Retina (tissue), 1 donor: ENCODE data around the gene ABCA13.
"Not testable (repeated sequence)": the region's sequence is repeated elsewhere in the genome, so short reads cannot be mapped to it uniquely, and the experiment has no call there.

Source experiments
- DNase-seq: peaks from one replicate; pipeline ENCODE4 v3.0.0-alpha.2; 2016

The ABCA13 gene

DNA sequence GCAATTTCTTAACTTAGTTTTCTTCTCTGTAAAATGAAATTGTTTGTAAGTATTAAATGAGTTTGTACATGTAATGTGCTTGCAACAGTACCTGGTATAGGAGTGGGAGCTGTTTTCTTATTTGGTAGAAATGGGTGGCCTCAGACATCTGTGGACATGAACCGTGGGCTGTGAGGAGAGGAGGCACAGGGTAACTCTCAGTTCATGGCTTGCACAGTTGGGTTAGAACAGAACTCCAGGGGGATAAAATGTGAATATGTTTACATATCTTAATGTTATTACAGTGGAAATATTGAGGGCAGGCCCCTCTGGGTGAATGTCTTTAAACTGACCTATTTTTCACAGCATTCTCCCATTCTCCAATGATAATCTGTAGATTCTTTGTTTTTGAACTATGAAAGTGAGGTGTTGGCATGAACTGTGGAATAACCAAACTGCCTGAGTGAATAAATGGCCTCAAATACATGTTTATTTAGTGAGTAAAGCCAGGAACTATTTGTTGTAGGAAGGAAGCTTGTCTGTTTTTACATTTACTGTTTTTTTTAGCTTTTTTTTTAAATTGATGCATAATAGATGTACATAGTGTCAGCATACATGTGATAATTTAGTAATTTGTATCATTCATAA lies 2.6 kb downstream of the ABCA13 start:
- DNase-seq: no peak

DNA sequence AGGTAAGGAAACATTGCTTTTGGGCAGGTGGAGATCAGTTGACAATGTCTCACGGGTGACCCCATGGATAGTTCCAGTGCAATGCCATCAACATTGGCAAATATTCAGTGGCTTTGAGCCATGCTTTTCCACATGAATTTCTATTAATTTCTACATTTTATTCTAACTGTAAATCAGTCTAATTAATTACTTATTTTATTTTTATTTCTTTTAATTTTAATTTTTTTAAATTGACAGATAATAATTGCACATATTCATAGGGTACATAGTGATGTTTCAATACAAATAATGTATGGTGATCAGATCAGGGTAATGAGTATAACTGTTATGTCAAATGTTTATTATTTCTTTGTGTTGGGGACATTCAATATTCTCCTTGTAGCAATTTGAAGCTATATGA lies 3.8 kb downstream of the ABCA13 start:
- no peak for DNase-seq

DNA sequence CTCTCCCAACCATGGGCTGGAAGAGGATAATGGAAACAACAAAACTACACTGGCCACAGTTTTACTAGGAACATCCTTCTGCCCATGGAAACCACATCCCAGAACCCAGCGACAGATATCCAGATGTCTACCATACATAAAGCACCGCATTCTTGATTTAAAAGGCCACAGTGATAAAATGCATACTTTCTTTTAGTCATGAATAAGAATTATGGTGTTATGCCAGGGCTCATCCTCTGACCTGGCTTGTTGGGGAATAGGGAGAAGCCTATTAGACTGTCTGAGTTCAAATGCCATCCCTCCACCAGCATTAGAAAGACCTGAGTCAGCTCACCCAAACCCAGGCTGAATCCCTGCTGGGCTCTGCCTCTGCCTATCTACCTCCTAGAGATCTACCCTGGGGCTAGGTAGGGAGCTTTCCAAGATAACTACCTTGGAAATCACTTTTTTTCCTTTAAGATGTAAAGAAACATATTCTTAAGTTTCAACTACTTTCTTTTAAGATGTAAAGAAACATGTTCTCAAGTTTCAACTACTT lies 5.2 kb downstream of the ABCA13 start:
- no peak for DNase-seq

DNA sequence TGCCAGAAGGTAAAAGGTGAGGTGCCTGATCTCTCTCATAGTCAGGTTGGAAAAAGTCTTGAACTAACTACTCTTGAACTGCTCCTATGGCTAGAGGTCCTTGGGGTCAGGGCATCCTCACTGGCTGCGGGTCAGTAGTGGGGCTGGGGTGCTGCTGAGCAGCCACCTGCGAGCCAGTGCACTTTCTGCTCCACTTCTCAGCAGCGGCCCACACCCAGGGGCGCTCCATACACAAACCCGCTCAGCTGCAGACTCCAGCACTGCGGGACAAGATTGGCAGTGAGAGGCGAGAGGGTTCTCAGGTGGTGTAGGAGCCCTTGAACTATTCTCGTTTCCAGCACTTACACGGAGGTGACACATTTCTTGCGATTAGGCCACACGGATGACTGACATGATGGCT lies 6.0 kb downstream of the ABCA13 start:
- no peak for DNase-seq

DNA sequence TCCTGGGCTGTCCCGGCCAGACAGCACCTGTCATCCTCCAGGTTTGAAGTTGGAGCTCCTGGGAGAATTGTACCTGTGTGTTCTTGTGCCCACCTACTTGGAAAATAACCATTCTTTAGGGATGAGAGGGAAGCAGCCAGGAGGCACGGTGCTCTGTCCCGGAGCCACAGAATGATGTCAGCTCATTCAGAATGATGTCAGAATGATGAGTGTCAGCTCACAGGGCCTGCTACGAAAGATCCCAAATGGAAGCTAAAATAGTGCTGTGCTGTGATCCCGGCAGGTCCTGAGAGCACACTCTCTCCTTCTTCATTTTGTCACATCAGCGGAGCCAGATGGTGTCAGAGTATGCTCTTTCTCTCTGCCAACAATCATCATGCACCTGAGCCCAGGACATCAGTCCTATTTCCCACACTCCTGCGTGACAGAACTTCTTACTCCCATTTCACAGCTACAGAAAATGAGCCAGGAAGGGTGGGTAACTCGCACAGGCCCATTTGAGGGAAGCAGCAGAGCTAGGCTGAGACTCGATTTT lies 8.3 kb downstream of the ABCA13 start:
- no peak for DNase-seq

DNA sequence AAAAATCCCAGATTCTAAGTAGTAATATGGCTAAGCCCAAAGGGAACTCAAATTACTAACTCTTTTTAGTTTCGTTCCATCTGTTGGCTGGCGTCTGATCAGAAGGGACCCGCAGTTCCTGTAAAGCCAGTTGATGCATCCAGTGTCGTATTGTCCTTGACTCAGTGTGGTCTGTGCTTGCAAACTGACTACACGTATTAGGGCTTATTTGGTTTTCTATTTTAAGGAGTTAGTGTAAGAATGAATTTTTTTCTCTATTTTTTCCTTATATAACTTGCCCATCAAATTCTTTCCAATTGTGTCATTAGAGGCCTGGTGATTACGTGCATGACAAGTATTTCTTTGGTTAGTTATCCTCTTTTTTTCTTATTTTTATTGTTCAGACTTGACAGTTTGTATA lies 9.7 kb downstream of the ABCA13 start:
- no peak for DNase-seq

DNA sequence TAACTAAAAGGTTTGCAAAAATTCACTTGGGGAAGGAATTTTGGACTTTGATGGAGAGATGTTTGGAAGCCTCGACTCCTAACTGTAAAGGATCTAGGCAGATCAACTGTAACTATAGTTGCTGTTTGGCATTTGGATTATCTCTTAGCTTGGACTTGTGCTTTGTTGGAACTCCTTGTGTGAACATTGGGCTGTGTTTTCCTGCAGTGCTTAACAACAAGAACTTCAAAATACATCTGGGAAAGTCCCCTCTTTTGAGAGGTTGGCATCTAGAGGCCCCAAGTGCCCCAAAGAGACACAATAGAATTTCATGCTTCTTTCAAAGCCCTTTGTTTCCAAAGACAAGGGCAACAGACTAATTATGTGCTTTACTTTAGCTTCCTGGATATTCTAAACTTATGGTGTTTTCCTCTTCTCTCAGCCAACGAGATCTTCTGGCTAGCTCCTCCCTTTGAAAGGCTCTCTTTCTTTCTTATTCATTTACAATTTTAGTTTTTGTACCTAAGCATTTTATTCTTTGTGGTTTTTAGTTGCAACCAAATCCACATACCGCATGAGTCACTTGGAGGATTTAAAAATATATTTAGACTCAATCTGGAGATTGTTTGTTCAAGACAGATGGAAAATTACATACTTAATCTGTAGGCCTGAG lies 11.6 kb downstream of the ABCA13 start:
- peak; percentile 32 for DNase-seq

DNA sequence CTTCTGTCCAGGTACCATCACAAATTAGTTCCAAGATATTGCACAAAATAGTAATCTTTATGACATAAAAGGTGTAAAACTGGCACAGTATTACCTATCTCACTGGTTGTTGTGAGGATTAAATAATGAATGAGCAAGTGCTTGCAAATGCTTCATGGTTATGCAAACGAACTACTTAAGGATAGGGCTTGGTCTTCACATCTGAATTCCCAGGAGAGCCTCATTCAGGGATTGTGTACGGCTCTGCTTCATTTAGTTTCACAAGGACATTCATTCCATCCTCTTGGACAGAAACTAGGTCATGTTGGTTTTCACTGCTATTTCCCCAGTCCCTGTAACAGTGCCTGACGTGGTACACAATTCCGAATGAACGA lies 12.1 kb downstream of the ABCA13 start:
- DNase-seq: peak; percentile 11

DNA sequence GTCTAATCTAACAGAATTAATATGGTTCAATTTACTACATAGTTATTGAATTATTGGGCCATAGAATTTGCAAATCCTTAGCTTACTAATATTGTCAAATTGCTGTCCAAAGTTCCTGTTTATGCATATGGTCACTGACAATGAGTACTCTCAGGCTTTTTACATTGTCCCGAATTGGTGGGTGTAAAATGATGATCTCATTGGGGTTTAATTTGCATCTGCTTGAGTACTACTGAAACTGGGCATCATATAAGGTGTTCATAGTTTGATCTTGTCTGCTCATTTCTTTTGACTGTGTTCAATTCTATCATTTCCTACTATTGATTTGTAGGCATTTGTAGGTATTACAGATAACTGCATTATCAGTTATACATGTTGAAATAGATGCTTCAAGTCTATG lies 12.7 kb downstream of the ABCA13 start:
- DNase-seq: no peak

DNA sequence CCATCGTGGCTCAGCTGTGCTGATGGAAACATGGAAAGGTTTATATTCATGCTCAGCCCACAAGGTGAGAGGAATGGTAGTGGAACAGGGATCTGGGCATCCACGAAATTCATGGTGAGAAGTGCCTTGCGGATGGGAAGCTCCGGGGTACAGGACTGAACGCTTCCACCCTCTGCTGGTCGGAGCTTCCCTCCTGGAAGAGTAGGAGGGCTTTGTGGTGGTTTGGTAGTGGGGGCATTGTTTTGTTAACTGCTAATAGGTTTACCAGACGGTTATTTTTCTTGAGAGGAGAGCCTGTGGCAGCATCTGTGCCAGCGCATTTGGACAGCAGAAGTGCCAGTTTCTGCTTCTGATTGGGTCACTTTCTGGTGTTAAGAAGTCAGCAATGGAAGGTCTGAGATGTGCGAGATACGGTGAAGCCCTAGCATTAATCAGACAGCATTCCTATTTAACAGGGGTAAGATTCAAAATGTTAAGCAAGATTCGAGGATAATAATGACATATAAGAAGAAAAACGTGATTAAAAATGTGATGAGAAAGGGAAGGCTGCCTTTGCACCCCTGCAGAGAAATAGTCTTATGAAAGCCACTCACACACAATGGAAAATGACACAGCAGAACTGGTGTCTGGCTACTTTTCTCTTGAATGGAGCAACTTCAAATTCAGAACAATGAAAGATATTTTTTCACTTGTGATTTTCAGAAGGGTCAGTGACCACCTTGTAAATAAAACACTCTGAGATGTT lies 17.7 kb downstream of the ABCA13 start:
- DNase-seq: no peak

DNA sequence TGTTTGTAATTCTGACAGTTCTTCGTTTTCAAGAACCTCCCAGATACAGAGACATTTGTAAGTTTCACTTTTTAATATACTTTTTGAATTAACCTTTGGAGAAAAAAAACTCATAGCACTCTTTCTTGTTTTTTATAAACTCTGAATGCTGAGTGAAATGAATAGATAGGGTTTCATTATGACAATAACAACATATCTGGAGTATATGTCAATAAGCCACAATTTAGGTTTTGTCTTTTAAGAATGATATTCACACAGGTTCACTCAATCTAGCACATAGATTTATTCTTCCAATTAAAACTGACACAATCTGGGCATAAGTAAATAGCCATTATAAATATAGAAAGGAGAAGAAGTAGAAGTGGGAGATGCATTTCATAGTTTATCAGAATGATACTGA lies 21.7 kb downstream of the ABCA13 start:
- no peak for DNase-seq

DNA sequence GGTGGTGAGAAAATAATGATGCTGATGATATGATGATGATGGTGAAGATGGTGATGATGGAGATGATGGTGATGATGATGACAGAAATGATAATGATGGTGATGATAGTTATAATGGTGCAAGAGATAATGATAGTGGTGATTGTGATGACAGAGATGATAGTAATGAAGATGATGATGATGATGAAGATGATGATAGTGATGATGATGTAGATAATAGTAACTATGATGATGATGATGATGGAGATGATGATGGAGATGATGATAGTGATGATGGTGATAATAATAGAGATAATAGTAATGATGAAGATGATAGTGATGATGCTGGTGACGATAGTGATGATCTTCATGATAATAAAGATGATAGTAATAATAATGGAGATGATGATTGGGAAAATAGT lies 22.2 kb downstream of the ABCA13 start:
- no peak for DNase-seq

DNA sequence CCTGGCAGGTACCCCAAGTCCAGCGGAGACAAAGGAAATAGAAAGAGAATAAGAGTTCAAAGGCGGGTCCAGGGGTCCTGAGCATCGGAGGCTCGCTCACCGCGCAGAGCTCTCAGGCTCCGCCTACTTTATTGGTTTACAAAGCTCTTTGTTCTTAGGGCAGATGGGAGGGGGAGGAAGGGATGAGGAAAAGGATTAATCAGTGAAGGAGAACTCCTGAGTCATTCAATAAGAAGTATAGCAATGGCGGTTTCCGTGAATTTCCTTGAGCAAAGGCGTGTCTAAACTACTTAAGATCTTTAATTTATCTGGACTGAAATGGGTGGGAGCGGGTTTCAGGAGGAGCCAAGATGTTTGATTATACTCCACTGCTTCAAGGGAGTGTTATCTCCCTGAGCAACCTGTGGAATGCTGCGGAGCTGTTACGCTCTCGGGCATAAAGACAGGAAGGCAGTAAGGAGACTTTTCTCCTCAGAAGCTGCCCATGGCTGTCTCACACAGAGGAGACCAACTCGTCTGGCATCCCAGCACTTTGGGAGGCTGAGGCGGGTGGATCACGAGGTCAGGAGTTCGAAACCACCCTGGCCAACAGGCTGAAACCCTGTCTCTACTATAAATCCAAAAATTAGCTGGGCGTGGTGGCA lies 29.8 kb downstream of the ABCA13 start:
- not testable (repeated sequence) for DNase-seq

DNA sequence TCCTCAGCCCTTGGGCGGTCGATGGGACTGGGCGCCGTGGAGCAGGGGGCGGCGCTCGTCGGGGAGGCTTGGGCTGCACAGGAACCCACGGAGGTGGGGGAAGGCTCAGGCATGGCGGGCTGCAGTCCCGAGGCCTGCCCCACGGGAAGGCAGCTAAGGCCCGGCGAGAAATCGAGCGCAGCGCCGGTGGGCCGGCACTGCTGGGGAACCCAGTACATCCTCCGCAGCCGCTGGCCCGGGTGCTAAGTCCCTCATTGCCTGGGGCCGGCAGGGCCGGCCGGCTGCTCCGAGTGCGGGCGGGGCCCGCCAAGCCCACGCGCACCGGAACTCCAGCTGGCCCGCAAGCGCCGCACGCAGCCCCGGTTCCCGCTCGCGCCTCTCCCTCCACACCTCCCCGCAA lies 31.7 kb downstream of the ABCA13 start:
- not testable (repeated sequence) for DNase-seq

DNA sequence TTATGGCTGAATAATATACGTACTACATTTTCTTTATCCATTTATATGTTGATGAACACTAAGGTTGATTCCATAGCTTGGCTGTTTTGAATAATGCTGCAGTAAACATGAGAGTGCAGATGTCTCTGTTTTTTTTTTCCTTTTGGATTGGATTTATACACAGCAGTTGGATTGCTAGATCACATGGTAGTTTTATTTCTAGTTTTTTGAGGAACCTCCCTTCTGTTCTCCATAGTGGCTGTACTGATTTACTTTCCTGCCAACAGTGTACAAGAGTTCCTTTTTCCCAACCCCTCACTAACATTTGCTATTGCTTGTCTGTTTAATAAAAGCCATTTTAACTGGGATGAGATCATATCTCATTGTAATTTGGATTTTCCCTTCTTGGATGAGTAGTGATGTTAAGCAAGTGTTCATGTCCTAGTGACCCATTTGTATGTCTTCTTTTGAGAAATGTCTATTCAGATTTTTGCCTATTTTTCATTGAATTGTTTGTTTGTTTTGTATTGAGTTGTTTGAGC lies 36.0 kb downstream of the ABCA13 start:
- DNase-seq: no peak

DNA sequence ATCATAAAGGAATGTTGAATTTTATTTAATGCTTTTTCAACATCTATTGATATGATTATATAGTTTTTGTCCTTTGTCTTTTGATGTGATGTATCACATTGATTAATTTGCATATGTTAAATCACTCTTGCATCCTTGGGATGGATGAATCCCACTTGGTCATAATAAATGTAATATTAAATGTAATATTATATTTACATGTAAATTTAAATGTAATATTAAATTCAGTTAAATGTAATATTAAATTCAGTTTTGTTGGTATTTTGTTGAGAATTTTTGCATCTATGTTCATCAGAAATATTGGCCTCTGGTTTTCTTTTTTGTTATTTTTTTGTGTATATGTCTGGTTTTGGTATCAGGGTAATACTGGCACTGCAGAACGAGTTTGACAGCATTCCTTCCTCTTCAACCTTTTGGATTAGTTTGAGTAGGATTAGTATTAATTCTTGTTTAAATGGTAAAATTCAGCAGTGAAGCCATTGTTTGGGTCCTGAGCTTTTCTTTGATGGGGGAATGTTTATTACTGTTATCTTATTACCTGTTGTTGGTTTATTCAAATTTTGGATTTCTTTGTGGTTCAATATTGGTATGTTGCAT lies 37.8 kb downstream of the ABCA13 start:
- no peak for DNase-seq

DNA sequence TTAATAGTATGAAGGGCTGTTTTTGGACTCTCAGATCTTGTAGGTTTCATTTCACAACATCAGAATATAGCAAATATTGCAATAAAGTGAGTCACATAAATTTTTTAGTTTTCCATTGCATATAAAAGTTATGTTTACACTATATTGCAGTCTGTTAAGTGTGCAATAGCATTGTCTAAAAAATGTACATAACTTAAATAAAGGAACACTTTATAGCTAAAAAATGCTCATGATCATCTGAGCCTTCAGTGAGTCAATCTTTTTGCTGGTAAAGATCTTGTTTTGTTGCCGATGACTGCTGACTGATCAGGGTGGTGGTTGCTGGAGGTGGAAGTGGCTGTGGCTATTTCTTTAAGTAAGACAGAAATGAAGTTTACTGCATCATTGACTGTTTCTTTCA lies 42.0 kb downstream of the ABCA13 start:
- no peak for DNase-seq

DNA sequence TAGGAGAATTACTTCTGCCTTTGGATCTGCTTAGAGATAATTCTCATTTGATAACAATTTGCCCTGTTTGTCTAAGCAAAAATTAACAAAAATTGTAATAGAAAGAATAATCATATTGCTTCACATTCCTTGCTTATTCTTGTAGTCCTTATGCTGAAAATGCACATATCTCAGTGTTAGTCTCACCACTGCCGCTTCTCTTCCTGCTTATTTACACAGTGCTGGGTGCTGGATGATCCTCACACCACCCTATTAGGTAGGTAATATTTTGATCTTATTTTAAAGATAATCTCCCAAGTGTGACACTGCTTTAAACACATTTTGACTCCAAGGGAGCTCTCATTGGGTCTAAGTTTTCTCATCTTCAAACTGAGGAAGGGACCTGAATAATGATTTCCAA lies 46.0 kb downstream of the ABCA13 start:
- DNase-seq: no peak

DNA sequence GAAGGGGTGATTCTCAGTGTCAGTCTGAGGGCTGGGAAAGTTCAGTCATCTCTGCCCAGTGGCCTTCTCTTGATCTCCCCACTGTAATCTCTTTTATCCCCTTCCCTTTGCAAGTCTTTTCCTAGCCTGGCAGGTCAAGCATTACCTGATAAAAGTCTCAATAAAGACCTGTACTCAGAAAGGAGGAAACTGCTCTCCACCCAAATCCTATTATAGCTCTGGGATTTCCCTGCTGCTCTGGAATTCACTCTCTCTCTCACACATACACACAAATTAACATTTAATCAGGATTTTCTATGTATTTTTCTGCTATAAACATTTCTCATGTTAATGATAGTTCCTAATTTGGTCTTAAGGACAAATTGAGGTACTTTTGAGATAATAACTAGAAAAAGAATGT lies 46.5 kb downstream of the ABCA13 start:
- DNase-seq: no peak

DNA sequence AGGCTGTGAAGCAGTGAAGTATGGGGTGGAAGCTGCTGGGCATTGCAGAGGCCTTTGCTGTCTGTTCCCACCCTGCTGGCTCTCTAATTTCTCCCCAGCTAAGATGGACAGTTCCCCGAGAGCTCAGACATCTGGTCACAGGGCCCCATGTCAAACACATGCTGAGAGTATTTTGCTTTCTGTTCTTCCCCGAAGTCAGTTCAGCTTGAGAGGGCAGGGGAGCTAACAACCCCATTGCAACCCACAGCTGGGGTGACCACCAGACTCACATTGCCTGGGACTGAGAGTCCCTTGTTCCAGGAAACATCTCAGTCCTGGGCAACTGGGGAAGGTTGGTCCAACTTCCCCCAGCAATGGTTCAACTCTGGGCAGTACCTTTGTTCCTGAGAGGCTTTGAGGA lies 52.8 kb downstream of the ABCA13 start:
- DNase-seq: no peak

DNA sequence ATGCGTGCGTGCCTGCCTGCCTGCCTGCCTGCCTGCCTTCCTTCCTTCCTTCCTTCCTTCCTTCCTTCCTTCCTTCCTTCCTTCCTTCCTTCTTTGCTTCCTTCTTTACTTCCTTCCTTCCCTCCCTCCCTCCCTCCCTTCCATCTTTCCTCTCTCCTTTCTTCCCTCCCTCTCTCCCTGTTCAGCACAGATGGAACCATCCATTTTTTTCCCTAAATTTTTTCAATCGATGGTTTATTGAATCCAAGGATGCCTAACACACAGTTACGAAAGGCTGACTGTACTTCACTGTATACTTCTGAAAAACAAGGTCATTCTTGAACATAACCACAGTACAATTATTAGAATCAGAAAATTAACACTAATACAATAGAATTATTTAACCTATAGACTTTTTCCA lies 53.8 kb downstream of the ABCA13 start:
- DNase-seq: no peak

DNA sequence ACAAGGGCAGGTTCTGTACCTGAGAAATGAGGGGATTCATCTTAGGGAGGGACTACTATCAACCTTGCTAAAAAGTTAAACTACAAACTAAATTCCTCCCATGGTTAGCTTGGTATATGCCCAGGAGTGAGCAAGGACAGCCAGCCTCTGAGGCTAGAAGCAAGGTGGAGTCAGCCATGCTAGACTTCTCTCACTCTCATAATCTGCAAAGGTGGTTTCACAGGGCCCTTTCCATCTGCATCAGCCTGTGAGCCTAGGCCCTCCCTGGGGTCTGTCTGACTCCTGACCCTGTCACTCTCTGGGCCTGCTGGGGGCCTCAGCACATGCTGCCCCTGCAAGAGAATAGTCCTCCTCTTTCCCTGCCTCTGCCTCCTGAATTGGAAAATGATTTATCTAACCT lies 66.1 kb downstream of the ABCA13 start:
- no peak for DNase-seq

DNA sequence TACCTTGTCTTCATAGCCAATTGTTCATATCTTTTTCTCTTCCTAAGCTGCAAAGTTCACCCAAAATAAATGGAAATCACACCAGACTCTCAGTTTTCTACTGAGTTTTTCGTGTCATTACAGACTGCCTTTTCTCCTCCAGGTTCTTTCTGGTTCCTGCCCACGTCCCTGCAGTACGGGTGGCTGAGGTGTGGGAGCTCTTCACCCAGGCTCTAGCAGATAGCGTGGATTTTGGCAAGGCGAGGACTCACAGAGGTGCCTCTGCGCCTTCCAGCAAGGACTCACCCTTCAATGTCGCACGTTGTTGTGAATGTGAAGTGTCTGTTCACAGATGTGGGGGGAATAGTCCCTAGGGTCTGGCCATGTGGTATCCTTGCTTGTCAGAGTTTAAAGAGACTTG lies 71.6 kb downstream of the ABCA13 start:
- no peak for DNase-seq
